HTR-8/SVneo (cell line): ENCODE measurements around the gene KCNC3.
"Not testable (repeated sequence)": the region's sequence is repeated elsewhere in the genome, so short reads cannot be mapped to it uniquely, and the experiment has no call there.

Experiments
- DNase-seq: peaks from one replicate; pipeline ENCODE4 v3.0.0; 2011; ENCODE audit warnings: low spot score, mixed read lengths; ENCODE audit not compliant: insufficient read length
- FAIRE-seq: peaks from 2 replicates; lab custom pipeline; 2011; peaks lifted over from hg19 to GRCh38; lab: Jason Lieb, UNC

The KCNC3 gene

GRCh38 chr19:50356691-50357177, 27.6 kb upstream of the KCNC3 start:
- DNase-seq (no peak), FAIRE-seq (no peak)

- FAIRE-seq, DNase-seq: not testable (repeated sequence)
These were observed 24.3 kb upstream of the KCNC3 start for GRCh38 chr19:50353487-50353880.

GRCh38 chr19:50352242-50352641, 23.1 kb upstream of the KCNC3 start:
- DNase-seq (no peak), FAIRE-seq (no peak)

GRCh38 chr19:50349277-50350057, 20.3 kb upstream of the KCNC3 start:
- DNase-seq (no peak), FAIRE-seq (no peak)

GRCh38 chr19:50347089-50347581, 18.0 kb upstream of the KCNC3 start:
- not testable (repeated sequence) for DNase-seq

GRCh38 chr19:50344661-50345318, 15.6 kb upstream of the KCNC3 start:
- DNase-seq (no peak), FAIRE-seq (no peak)

More at GRCh38 chr19:50347089-50347581, 18.0 kb upstream of the KCNC3 start:
- FAIRE-seq, result not testable (repeated sequence)

GRCh38 chr19:50341091-50341564, 12.0 kb upstream of the KCNC3 start:
- FAIRE-seq (no peak), DNase-seq (no peak)

- FAIRE-seq (no peak), DNase-seq (no peak)
These were observed 11.2 kb upstream of the KCNC3 start for GRCh38 chr19:50340331-50340730.

- not testable (repeated sequence) for FAIRE-seq, DNase-seq
These were observed 7.9 kb upstream of the KCNC3 start for GRCh38 chr19:50337031-50337430.

GRCh38 chr19:50334741-50335421, 5.7 kb upstream of the KCNC3 start:
- no peak for FAIRE-seq
- DNase-seq, result no peak

GRCh38 chr19:50333737-50334617, 4.8 kb upstream of the KCNC3 start:
- FAIRE-seq (peak; percentile 33), DNase-seq (peak; percentile 93)

- peak; percentile 82 for FAIRE-seq
These were observed 4.1 kb upstream of the KCNC3 start for GRCh38 chr19:50333235-50333736.

GRCh38 chr19:50332244-50333038, 3.3 kb upstream of the KCNC3 start:
- DNase-seq (no peak), FAIRE-seq (no peak)

More at GRCh38 chr19:50333235-50333736, 4.1 kb upstream of the KCNC3 start:
- peak; percentile 72 for DNase-seq

GRCh38 chr19:50331994-50332243, 2.7 kb upstream of the KCNC3 start:
- no peak for FAIRE-seq
- DNase-seq, result no peak

- FAIRE-seq (no peak), DNase-seq (no peak)
These were observed 2.2 kb upstream of the KCNC3 start for GRCh38 chr19:50331221-50331993.

- DNase-seq (peak; percentile 72), FAIRE-seq (no peak)
These were observed 1.3 kb upstream of the KCNC3 start for GRCh38 chr19:50330365-50331078.

- FAIRE-seq, DNase-seq: not testable (repeated sequence)
These were observed 733 bp upstream of the KCNC3 start for GRCh38 chr19:50329926-50330294.

GRCh38 chr19:50328873-50329145, 368 bp downstream of the KCNC3 start:
- FAIRE-seq (no peak), DNase-seq (no peak)
